Brain microvascular endothelial cell (primary cell): ENCODE data around the gene MOV10L1.

Experiments
- DNase-seq: peaks from one replicate; pipeline ENCODE4 v3.0.0-alpha.2; 2020
- H3K27ac ChIP-seq: fragments of 250-450 bp; sonication (Bioruptor Pico); 2 replicates; pipeline ENCODE4 v1.5.1; 2020; ENCODE audit warnings: mild to moderate bottlenecking, moderate library complexity
- H3K27me3 ChIP-seq: fragments of 250-450 bp; sonication (Bioruptor Pico); replicated peaks from 2 replicates; pipeline ENCODE4 v1.5.1; 2020; ENCODE audit warnings: mild to moderate bottlenecking
- H3K36me3 ChIP-seq: fragments of 250-450 bp; sonication (Bioruptor Pico); replicated peaks from 2 replicates; pipeline ENCODE4 v1.5.1; 2020; ENCODE audit warnings: mild to moderate bottlenecking
- H3K4me3 ChIP-seq: 2 replicates; pipeline ENCODE4 v1.5.1; 2011; ENCODE audit warnings: low read depth, mild to moderate bottlenecking, control low read depth, low read length, moderate library complexity
- in situ Hi-C: cut with HindIII; loops from 2 replicates; pipeline ENCODE4 v1.10.0; 2017; ENCODE audit warnings: low sequenced_read_pairs, low pct_ligation_motif_present
- TF ChIP-seq, protein P1 (sequence below): IDR thresholded peaks from 2 replicates; pipeline ENCODE4 v1.5.1; 2011; ENCODE audit warnings: low read depth, mild to moderate bottlenecking, moderate library complexity, low read length, control low read depth, inconsistent platforms; ENCODE audit errors: missing control alignments

The MOV10L1 gene

DNA sequence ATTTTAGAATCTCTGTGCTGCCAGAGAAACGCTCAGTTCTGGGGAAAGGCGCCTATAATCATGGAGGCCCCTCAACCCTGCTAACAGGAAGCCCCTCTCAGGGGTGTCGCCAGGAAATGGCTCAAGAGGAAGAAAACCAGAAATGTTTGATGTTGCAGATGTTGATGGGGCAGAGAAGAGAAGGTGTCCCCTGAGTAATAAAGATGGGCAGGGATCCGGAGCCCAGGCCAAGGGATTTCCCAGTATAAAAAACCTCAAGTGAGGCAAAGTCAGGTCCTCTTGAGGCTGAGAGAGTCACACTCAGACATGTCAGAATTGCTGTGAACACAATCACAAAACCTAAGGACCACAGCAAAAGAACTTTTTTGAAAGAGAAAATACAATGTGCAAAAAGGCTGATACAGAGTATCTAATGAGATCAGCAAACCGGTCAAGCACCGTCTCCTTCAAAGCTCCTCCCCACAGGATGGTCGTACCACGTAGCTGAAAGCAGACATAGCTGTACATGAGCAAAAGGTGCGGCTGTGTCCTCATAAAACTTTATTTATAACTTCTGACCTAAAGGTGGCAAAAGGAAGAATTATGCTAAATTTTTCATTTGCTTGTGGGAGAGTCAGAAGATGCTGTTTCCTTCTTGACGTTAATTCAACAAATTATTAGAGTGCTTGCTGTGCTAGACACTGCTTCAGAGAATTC is 12.2 kb downstream of the MOV10L1 start:
- DNase-seq: no peak
- Histone ChIP-seq H3K27me3 (no peaks in the 10 kb centered on the region), H3K27ac (no peak overlapping the region), H3K4me3 (no peak overlapping the region), H3K36me3 (no peaks in the 10 kb centered on the region)
- TF ChIP-seq, protein P1, sequence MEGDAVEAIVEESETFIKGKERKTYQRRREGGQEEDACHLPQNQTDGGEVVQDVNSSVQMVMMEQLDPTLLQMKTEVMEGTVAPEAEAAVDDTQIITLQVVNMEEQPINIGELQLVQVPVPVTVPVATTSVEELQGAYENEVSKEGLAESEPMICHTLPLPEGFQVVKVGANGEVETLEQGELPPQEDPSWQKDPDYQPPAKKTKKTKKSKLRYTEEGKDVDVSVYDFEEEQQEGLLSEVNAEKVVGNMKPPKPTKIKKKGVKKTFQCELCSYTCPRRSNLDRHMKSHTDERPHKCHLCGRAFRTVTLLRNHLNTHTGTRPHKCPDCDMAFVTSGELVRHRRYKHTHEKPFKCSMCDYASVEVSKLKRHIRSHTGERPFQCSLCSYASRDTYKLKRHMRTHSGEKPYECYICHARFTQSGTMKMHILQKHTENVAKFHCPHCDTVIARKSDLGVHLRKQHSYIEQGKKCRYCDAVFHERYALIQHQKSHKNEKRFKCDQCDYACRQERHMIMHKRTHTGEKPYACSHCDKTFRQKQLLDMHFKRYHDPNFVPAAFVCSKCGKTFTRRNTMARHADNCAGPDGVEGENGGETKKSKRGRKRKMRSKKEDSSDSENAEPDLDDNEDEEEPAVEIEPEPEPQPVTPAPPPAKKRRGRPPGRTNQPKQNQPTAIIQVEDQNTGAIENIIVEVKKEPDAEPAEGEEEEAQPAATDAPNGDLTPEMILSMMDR: no peak
- in situ Hi-C loops: no loop called here

DNA sequence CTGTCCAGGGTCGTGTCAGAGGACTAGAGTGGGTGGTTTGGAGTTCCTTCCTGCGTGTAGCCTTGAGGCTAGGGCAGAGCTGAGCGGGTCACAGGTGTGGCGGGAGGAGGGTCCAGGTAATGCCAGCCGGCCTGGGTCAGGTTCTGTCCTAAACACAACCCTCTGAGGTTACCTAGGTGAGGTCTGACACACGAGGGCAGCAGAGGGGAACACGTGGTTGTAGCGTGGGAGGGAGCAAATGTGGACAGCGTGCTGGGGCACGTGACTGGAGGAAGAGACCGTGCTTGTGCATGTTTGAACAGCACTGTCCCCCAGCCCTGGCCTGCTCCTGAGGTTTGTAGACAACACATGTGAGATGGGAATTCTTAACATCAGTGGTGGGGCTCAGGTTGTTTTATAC is 13.1 kb downstream of the MOV10L1 start:
- Histone ChIP-seq H3K27ac (no peak overlapping the region), H3K27me3 (no peaks in the 10 kb centered on the region), H3K36me3 (no peaks in the 10 kb centered on the region), H3K4me3 (no peak overlapping the region)
- in situ Hi-C loops: no loop called here
- TF ChIP-seq, protein P1: no peak
- no peak for DNase-seq

DNA sequence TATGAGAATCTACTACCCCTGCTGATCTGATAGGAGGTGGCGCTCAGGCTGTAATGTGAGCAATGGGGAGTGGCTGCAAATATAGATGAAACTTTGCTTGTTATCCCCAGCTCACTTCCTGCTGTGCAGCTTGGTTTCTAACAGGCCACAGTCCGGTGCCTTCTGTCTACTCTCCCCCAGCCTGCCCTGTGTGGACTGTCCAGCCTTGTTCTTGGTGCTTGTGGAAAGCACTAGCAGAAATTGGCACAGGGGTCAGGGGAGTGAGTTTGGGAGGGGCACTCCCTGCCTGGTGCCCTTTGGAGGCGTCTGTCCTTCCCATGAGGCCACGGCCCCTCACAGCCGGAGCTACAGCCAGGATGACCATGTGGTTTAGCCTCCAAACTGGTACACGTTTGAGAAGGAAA is 14.3 kb downstream of the MOV10L1 start:
- no peak for DNase-seq
- in situ Hi-C loops: no loop called here
- H3K27ac ChIP-seq: no peak overlapping the region

DNA sequence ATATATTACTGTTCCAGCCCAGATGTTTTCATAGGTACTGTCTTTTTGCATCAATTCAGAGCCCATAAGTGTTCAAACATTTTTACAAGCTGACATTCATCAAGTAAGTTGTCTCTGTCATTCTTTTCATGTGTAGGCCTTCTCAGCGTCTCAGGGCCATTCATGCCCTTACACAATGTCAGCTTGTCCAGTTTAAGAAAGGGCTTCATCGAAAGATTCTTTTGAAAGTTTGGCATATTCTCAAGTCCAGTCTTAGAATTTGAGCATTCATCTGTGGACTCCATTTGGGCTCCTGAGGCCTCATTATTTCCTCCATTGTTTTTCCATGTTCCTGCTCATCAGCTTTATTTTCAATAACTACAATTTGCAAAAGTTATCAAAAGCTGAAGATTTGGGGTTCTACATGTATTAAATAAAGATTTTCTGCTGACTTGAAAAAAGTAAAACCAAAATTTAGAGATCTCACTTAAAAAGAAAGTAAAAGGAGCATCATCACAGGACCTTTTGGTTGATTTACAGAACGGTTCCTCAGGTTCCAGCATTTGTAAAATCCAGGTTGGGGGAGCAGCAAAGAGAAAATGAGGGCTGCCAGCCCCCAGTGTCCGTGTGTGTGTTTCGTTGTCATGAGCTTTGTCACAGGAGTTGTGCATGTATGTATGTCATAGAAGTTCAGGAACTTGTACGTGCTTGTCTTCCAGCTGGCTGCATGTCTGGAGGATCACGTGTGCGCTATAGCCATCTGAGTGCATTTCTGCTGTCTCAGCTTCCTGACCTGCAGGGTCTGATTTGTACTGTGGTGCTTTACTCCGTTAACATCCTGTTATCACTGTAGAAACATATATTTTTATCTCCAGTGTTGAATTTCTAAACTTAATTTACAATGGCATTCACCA is 15.6 kb downstream of the MOV10L1 start:
- peak; percentile 40 for DNase-seq
- no peaks in the 10 kb centered on the region for H3K36me3 ChIP-seq
- no peaks in the 10 kb centered on the region for H3K27me3 ChIP-seq
- in situ Hi-C loops: no loop called here
- TF ChIP-seq, protein P1: no peak
- H3K4me3 ChIP-seq: no peak overlapping the region
- no peak overlapping the region for H3K27ac ChIP-seq

More for the DNA sequence above, 14.3 kb downstream of the MOV10L1 start:
- no peaks in the 10 kb centered on the region for H3K36me3 ChIP-seq
- no peaks in the 10 kb centered on the region for H3K27me3 ChIP-seq
- TF ChIP-seq, protein P1: no peak
- H3K4me3 ChIP-seq: no peak overlapping the region

DNA sequence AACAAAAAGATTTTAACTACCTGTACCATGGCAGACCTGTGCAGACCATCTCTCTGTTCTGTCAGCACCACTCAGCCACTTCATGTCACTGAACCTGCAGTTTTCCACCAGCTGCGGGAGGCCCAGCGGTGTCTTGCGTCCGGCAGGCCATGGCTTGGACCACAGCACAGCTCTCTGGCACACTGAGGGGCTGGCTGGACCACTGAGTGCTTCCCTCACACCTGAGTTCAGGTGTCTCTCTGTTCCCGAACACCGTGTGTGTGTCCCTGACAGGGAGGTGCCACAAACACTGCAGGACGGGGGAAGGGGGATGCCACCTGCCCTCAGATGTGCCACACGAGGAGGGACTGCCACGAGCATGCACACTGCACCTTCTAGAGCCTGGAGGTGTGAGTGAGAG is 17.7 kb downstream of the MOV10L1 start:
- no peaks in the 10 kb centered on the region for H3K36me3 ChIP-seq
- no peak overlapping the region for H3K4me3 ChIP-seq
- in situ Hi-C loops: no loop called here
- no peak for DNase-seq
- no peak overlapping the region for H3K27ac ChIP-seq
- TF ChIP-seq, protein P1: no peak
- no peaks in the 10 kb centered on the region for H3K27me3 ChIP-seq
